Measurements from ENCODE around the gene GDF3.
"Not testable (repeated sequence)": the region's sequence is repeated elsewhere in the genome, so short reads cannot be mapped to it uniquely, and the experiment has no call there.

Gene GDF3

DNA sequence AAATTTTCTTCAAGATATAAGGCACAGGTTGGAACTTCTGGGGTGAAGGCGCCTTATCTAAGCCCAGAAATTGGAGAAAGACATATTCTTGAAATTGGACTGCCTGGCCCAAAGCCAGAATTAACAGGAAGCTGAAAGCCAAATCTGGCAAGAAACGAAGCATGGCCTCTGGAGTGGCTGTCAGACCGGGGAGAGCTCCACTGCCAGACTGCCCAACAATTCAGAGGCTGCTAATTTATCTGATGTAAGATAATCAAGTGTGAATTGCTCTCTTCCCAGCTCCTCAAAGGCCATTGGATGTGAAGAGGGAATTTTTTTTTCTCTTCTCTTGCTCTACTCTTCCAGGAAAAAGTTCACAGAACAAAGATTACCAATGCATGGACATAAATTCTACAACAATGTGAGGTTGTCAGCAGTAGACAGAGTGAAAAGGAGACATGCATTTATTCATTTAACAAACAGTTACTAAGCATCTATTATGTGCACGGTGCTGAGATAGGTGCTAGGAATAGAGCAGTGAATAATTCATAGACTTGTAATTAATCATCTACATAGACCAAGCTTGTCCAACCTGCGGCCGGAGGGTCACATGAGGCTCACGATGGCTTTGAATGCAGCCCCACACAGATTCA, at the start of gene GDF3:
TSS of gene GDF3 (minus strand) at position 210 of the 632 bp plus-strand sequence. CDS start at position 163, 47 bp downstream.
- TF ChIP-seq, protein P1, sequence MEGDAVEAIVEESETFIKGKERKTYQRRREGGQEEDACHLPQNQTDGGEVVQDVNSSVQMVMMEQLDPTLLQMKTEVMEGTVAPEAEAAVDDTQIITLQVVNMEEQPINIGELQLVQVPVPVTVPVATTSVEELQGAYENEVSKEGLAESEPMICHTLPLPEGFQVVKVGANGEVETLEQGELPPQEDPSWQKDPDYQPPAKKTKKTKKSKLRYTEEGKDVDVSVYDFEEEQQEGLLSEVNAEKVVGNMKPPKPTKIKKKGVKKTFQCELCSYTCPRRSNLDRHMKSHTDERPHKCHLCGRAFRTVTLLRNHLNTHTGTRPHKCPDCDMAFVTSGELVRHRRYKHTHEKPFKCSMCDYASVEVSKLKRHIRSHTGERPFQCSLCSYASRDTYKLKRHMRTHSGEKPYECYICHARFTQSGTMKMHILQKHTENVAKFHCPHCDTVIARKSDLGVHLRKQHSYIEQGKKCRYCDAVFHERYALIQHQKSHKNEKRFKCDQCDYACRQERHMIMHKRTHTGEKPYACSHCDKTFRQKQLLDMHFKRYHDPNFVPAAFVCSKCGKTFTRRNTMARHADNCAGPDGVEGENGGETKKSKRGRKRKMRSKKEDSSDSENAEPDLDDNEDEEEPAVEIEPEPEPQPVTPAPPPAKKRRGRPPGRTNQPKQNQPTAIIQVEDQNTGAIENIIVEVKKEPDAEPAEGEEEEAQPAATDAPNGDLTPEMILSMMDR (IDR thresholded peaks at IDR 0.05) = no peak
- Histone ChIP-seq H3K27ac (no peak within 1 kb of the TSS), H3K4me3 (peak within 1 kb of the TSS; percentile 27)
- no peak for DNase-seq (ENCODE audit: low spot score)

DNA sequence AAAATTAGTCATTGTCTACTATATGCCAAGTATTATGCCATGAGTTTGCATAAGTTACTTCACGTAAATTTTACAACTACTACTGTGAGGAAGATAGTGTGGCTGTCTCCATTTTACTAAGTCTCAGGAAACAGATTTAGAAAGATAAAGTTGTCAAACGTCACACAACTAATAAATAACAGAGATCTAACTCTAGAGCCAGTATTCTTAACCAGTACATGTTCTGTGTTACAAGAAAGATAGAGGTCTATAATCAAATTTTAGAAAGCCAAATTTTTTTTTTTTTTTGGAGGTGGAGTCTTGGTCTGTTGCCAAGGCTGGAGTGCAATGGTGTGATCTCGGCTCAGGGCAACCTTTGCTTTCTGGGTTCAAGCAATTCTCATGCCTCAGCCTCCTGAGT, 37.4 kb upstream of the GDF3 start:
- Histone ChIP-seq H3K4me3 (no peak overlapping the region), H3K27ac (no peak overlapping the region)
- DNase-seq (ENCODE audit: low spot score) = no peak
- TF ChIP-seq, protein P1 (IDR thresholded peaks at IDR 0.05) = no peak

DNA sequence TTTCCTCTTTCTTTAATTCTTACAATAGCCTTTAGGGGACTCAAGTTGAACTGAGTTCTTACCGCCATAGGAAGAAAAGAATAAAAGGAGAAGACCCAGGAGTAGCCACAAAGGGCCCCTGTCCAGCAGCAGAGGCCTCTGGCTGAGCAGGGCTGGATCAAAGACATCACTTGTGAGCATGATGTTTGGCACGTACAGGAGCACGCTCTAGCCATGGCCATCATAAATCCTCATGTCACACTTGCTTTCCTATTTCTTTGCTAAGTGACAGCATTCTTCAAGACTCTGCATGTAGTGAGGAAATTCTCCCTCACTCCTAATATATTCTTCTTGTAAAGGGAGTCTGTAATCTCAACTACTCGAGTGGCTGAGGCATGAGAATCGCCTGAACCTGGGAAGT, 35.9 kb upstream of the GDF3 start:
- Histone ChIP-seq H3K4me3 (no peak overlapping the region), H3K27ac (no peak overlapping the region)
- TF ChIP-seq, protein P1 (IDR thresholded peaks at IDR 0.05) = no peak
- no peak for DNase-seq (ENCODE audit: low spot score)

DNA sequence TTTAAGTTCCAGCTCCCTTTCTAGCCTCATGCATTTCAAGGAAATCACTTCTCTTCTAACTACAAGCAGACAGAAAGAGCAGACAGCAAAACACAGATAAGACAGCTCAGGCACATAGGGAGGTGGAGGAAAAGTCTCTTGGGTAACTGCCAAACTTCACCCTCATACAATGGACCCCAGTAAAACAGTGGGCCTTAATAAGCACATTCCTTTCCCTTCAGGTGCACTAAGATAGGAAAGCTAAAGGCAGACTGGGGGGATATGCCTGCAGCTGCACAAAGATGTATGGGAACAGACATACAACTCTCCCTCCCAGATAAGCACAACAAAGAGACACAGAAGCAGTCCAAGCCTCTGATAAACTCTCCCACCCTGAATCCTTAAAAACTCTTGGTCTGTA, 35.4 kb upstream of the GDF3 start:
- H3K27ac ChIP-seq; H3K4me3 ChIP-seq; DNase-seq (ENCODE audit: low spot score): not testable (repeated sequence)

DNA sequence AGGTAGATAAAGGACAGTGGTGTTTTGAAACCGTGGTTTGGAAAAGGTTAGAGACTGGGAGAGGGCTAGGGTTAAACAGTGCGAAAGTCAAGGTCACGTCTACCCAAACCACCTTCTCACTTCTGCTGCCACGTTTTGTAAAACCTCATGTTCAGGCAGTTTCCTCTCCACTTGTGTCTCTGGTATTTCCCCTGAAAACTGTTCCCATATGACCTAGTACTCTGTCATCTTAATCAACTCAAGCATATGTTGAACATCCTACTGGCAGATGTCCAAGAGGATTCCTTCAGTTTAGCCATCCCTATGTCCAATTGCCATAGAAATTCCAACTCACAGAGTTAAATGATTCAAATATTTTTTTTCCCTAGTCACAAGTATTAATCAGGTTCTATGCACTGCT, 34.2 kb upstream of the GDF3 start:
- Histone ChIP-seq H3K4me3 (no peak overlapping the region), H3K27ac (no peak overlapping the region)
- no peak for DNase-seq (ENCODE audit: low spot score)
- TF ChIP-seq, protein P1 (IDR thresholded peaks at IDR 0.05) = no peak

DNA sequence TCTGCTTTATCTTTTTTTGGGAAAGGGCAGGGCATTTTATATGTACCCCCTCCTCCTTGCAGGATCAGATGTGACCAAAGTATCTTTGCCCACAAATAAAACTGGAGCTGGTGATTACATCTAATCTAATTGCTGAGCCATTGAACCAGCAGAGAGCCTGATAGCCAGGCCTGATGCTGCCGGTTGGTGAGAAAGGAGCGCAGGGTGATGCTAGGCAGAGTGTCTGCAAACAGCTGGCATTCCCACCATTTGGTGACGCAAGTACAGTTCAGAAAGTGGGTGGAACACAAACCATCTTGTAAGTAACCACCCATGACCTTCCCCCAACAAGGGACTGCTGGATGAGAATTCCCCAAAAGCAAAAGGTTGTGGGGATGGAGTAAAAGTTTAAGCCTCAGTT, 28.4 kb upstream of the GDF3 start:
- DNase-seq (ENCODE audit: low spot score) = no peak
- TF ChIP-seq, protein P1 (IDR thresholded peaks at IDR 0.05) = no peak
- no peak overlapping the region for H3K27ac ChIP-seq
- H3K4me3 ChIP-seq = no peak overlapping the region

DNA sequence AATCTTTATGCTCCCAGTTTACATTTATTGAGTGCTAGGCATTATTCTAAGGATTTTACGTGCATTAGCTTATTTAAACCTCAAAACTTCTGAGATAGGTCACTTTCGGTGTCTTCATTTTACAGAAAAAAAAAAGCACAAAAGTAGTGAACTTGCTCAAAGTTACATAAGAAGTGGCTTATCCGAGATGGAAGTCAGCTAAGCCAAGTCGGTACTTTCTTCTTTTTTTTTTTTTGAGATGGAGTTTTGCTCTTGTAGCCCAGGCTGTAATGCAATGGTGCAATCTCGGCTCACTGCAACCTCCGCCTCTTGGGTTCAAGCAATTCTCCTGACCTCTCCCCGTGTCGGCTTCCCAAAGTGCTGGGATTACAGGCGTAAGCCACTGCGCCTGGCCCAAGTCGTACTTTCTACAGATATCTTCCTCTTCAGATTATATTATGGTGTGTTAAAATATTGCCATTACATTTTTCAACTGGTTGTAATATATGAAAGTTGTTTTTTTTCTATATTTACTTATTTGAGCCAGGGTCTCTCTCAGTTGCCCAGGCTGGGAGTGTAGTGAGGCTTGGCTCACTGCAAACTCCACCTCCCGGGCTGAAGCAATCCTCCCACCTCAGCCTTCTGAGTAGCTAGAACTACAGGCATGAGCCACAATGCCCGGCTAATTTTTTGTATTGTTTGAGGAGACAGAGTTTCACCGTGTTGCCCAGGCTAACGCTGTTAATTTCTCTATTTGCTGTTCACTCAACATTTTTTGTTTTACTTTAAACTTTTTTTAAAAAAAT, 24.6 kb upstream of the GDF3 start:
- no peak overlapping the region for H3K27ac ChIP-seq
- TF ChIP-seq, protein P1 (IDR thresholded peaks at IDR 0.05) = no peak
- DNase-seq (ENCODE audit: low spot score) = no peak
- H3K4me3 ChIP-seq = no peak overlapping the region
